ENCODE measurements around the gene GRAMD1A.

The GRAMD1A gene

DNA sequence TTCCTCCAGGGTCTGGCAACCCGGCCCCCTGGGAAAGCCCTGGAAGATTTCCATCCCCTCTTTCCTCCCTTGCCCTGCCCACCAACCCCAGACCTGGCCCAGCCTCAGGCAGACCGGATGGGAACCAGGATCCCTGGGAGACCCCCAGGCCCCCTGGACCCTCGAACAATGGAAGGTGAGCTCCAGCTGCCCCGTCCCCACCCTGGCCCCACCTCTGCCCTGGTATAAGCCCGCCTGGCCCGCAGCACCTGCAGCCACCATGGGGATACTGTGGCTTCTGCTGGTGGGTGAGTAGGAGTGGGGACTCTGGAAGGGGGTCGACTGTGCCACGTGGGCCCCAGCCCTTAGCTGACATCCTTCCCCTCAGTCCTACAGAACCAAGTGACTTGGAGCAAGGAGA, 73.8 kb downstream of the GRAMD1A start (continued):
- TF ChIP-seq, protein P1, sequence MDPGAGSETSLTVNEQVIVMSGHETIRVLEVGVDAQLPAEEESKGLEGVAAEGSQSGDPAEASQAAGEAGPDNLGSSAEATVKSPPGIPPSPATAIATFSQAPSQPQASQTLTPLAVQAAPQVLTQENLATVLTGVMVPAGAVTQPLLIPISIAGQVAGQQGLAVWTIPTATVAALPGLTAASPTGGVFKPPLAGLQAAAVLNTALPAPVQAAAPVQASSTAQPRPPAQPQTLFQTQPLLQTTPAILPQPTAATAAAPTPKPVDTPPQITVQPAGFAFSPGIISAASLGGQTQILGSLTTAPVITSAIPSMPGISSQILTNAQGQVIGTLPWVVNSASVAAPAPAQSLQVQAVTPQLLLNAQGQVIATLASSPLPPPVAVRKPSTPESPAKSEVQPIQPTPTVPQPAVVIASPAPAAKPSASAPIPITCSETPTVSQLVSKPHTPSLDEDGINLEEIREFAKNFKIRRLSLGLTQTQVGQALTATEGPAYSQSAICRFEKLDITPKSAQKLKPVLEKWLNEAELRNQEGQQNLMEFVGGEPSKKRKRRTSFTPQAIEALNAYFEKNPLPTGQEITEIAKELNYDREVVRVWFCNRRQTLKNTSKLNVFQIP (CRISPR knock-in tag; IDR thresholded peaks at IDR 0.05; ENCODE audit: borderline replicate concordance, low read depth): no peak
- TF ChIP-seq PPARA (CRISPR knock-in tag; IDR thresholded peaks at IDR 0.05; ENCODE audit: borderline replicate concordance) (no peak), SNAI2 (CRISPR knock-in tag; IDR thresholded peaks at IDR 0.05) (no peak), GLIS3 (CRISPR knock-in tag; IDR thresholded peaks at IDR 0.05) (no peak)

DNA sequence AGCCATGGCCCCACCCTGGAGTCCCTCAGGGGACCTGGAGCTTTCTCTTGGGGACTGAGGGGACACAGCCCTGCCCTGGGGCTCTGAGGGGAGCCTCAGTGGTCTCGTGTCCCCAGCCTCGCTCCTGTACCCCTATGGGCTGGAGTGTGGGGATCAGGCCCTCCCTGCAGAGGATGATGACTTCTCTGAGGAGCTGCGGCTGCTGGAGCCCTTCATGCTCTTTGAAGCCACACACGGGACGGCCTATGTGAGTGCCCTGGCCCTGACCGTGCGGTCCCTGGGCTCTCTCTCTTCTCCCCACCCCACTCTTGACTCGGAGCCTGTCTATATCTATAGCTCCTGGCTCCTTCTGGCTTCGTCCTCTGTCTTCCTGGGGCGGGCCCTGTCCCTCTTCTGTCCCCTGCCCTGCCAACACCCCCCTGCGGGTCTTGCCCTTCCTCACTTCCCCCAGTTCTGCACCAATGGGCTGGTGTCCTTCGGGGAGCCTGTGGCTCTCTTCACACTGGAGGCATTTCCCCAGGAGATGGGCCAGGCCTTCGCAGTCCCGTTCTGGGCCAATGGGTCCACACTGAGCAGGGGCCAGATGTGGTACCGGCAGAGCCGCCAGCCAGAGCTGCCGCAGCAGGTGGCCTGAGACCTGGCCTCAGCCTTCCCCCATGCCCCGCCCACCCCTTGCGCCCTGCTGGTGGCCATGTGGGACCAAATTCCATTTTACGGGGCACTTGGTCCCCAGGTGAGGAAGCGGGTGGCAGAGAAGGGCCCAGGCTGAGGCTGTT, 74.5 kb downstream of the GRAMD1A start:
- TF ChIP-seq CSRNP3 (CRISPR knock-in tag; IDR thresholded peaks at IDR 0.05): no peak
- TF ChIP-seq ZFP3 (CRISPR knock-in tag; IDR thresholded peaks at IDR 0.05): no peak
- no peak for TF ChIP-seq SNAI2 (CRISPR knock-in tag; IDR thresholded peaks at IDR 0.05)
- no peak for TF ChIP-seq PATZ1 (CRISPR knock-in tag; IDR thresholded peaks at IDR 0.05; ENCODE audit: borderline replicate concordance)
- TF ChIP-seq ZNF70 (CRISPR knock-in tag; IDR thresholded peaks at IDR 0.05): no peak
- no peak for TF ChIP-seq ARNTL (CRISPR knock-in tag; IDR thresholded peaks at IDR 0.05; ENCODE audit: borderline replicate concordance, low read depth)
- TF ChIP-seq ESRRG (CRISPR knock-in tag; IDR thresholded peaks at IDR 0.05): no peak
- no peak for TF ChIP-seq CSDC2 (CRISPR knock-in tag; IDR thresholded peaks at IDR 0.05)
- no peak for TF ChIP-seq ZFP30 (CRISPR knock-in tag; IDR thresholded peaks at IDR 0.05)
- TF ChIP-seq BACH2 (CRISPR knock-in tag; IDR thresholded peaks at IDR 0.05; ENCODE audit: borderline replicate concordance): no peak
- no peak for ATAC-seq

DNA sequence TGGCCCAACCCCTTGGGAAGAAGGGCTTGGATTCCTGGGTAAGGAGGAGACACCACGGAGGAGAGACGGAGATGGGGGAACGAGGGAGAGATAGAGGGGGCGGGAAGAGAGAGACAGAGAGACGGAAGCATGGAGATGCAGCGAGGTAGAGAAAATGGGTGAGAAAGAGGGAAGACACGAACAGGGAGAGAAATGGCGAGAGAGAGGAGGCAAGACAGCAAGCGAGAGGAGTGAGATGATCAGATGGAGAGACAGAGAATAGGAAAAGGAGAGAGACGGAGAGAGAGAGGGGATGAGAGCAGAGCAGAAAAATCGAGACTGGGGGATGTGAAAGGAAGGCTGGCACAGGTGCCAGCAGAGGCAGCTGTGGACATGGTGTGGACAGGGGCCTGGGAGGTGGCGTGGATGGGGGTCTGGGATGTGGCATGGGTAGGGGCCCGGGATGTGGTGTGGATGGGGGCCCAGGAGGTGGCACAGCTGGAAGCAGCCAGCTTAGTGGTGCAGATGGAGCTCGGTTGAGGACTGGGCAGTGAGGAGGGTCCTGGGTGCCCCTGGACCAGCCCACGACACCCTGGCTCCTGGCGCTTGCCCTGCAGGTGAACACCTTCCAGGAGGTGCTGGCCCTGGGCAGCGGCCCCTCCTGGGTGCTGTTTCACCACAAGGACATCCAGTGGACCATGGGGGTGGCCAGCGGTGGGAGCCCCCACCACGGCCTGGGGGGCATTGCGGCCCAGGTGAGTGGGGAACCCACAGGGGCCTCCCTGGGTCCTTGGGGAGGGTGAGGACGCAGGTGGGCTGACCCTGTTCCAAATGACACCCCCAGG, 75.3 kb downstream of the GRAMD1A start:
- ATAC-seq: no peak
- no peak for TF ChIP-seq CSDC2 (CRISPR knock-in tag; IDR thresholded peaks at IDR 0.05)
- TF ChIP-seq ZC3H10 (CRISPR knock-in tag; IDR thresholded peaks at IDR 0.05): no peak
- TF ChIP-seq TCF4 (CRISPR knock-in tag; IDR thresholded peaks at IDR 0.05; ENCODE audit: borderline replicate concordance): no peak
- TF ChIP-seq, protein P2, sequence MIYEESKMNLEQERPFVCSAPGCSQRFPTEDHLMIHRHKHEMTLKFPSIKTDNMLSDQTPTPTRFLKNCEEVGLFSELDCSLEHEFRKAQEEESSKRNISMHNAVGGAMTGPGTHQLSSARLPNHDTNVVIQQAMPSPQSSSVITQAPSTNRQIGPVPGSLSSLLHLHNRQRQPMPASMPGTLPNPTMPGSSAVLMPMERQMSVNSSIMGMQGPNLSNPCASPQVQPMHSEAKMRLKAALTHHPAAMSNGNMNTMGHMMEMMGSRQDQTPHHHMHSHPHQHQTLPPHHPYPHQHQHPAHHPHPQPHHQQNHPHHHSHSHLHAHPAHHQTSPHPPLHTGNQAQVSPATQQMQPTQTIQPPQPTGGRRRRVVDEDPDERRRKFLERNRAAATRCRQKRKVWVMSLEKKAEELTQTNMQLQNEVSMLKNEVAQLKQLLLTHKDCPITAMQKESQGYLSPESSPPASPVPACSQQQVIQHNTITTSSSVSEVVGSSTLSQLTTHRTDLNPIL (CRISPR knock-in tag; IDR thresholded peaks at IDR 0.05; ENCODE audit: low read depth): no peak
- TF ChIP-seq CSRNP3 (CRISPR knock-in tag; IDR thresholded peaks at IDR 0.05): no peak
- no peak for TF ChIP-seq SNAI2 (CRISPR knock-in tag; IDR thresholded peaks at IDR 0.05)
- no peak for TF ChIP-seq ZNF70 (CRISPR knock-in tag; IDR thresholded peaks at IDR 0.05)
- TF ChIP-seq ZFP3 (CRISPR knock-in tag; IDR thresholded peaks at IDR 0.05): no peak

DNA sequence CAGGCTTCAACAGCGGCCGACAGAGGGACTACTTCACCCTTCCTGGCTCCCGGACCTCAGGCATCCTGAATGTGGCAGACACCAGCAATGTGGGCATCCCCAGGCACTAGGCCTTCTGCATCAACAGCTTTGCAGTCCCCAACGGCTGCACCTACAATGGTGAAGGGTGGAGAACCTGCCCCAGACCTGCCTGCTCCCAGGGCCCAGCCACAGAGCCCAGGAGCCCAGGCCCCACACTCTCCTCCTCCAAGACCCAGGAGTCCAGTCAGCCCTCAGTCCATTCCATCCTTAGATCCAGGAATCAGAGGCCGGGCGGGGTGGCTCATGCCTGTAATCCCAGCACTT, 75.9 kb downstream of the GRAMD1A start:
- ATAC-seq: no peak
- no peak for TF ChIP-seq SNAI2 (CRISPR knock-in tag; IDR thresholded peaks at IDR 0.05)
- TF ChIP-seq TOX (CRISPR knock-in tag; IDR thresholded peaks at IDR 0.05; ENCODE audit: borderline replicate concordance): no peak
- TF ChIP-seq ZNF8 (CRISPR knock-in tag; IDR thresholded peaks at IDR 0.05): no peak
- TF ChIP-seq, protein P1 (CRISPR knock-in tag; IDR thresholded peaks at IDR 0.05; ENCODE audit: borderline replicate concordance, low read depth): no peak
- TF ChIP-seq TSHZ2 (CRISPR knock-in tag; IDR thresholded peaks at IDR 0.05): no peak
- no peak for TF ChIP-seq RARB (CRISPR knock-in tag; IDR thresholded peaks at IDR 0.05)
